CD4-positive, alpha-beta T cell treated with Interleukin-2 at 100 ng/mL for 4 hours (primary cell): Measurements from ENCODE around the gene TEDC1.
"Not testable (repeated sequence)": the region's sequence is repeated elsewhere in the genome, so short reads cannot be mapped to it uniquely, and the experiment has no call there.

Experiments
- DNase-seq: peaks from one replicate; pipeline ENCODE4 v3.0.0-alpha.2; 2020; ENCODE audit warnings: low spot score

TEDC1 gene

DNA sequence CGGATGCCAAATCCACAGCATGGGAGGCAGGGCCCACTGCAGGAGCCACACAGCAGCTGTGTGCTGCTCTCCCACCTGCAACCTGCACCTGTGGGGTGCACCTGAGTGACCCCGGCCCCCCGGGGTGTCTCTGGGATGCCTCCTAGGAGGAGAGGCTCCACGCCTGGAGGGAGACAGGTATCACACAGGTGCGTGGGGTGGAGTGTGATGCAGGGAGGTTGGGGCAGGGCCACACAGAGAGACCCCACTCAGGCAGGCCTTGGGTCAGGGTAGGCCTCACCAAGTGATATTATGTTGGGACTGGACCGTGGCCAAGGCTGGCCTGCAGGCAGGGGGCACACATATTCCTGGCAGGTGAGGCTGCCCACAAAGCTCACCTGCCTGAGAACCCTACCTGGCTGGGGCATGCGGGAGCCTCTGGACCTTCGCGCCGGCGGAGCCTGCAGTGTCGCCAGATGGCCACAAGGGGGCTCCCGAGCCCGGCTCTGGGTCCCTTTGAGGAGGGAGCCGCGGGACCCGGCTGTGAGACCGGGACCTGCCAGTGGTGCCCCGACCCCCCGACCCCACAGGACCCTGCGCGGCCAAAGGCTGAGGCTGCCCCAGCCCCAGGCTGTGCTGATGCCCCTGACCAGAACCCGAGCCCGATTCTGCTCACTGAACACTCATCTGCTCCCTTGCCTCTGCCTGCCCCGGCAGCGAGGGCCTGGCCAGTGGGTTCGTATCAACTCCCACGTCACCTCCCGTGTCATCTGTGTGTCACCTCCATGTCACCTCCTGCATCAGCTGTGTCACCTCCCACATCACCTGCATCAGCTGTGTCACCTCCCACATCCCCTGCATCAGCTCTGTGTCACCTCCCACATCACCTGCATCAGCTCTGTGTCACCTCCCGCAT is 46.8 kb downstream of the TEDC1 start:
- DNase-seq = peak; percentile 77

- DNase-seq = no peak
Observed at GRCh38 chr14:105538481-105539049, 47.5 kb downstream of the TEDC1 start.

GRCh38 chr14:105540811-105541210 is 49.8 kb downstream of the TEDC1 start:
- DNase-seq = no peak

GRCh38 chr14:105541218-105541875 is 50.3 kb downstream of the TEDC1 start:
- no peak for DNase-seq

GRCh38 chr14:105545676-105546075 is 54.6 kb downstream of the TEDC1 start:
- not testable (repeated sequence) for DNase-seq

GRCh38 chr14:105546410-105546809 is 55.4 kb downstream of the TEDC1 start:
- DNase-seq = not testable (repeated sequence)

DNA sequence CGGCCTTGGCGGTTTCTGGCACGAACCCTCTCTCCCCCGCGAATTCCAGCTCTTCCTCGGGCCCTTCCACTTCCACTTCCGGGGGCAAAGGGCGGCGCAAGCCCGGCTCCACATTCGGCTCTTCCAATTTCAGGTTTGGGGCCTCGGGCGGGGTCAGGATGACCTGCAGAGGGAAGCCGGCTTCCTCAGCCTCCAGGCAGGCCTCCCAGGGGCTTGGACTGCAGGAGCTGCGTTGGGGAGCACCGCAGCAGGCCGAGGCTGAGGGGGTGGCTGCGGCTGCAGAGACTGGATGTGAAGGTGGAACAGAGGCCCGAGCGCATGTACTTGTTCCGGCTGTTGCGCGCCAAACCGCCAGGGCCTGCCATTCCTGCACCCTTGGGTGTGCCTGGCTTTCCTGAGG is 56.0 kb downstream of the TEDC1 start:
- not testable (repeated sequence) for DNase-seq

DNA sequence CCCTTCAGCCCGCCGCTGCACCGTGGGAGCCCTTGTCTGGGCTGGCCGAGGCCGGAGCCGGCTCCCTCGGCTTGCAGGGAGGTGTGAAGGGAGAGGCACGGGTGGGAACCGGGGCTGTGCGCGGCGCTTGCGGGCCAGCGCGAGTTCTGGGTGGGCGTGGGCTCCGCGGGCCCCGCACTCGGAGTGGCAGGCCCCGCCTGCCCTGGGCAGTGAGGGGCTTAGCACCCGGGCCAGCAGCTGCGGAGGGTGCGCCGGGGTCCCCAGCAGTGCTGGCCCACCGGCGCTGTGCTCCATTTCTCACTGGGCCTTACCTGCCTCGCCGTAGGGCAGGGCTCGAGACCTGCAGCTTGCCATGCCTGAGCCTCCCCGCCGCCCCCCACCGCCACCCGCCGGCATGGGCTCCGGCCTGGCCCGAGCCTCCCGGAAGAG is 56.7 kb downstream of the TEDC1 start:
- no peak for DNase-seq
